Measurements from ENCODE around the gene PPM1E. TPM values are rescaled to one million over a fixed set of nuclear protein-coding genes. Genes with fewer than 3 reads are reported as not detected.

The PPM1E gene
- total RNA-seq, 1 donor from 2014 or later: 0.30 TPM

- DNase-seq (no peak), ATAC-seq (no peak)
- no peak overlapping the region for H3K4me3 ChIP-seq
- no peaks in the 10 kb centered on the region for H3K4me1 ChIP-seq
- intact Hi-C loops (cut with DNase I): no loop called here
- H3K27me3 ChIP-seq (ENCODE audit: low read depth): no peaks in the 10 kb centered on the region
- H3K36me3 ChIP-seq: no peaks in the 10 kb centered on the region
- no peak overlapping the region for H3K27ac ChIP-seq
- TF ChIP-seq CTCF (IDR thresholded peaks at IDR 0.05): no peak
- H3K9me3 ChIP-seq: peaks cover 7% of the 10 kb centered on the region
Observed at GRCh38 chr17:58913971-58914769, 158.5 kb downstream of the PPM1E start.

- TF ChIP-seq CTCF (IDR thresholded peaks at IDR 0.05): no peak
- DNase-seq: no peak
- intact Hi-C loops (cut with DNase I): no loop called here
- Histone ChIP-seq H3K27ac (no peak overlapping the region), H3K4me3 (no peak overlapping the region), H3K4me1 (no peaks in the 10 kb centered on the region), H3K36me3 (no peaks in the 10 kb centered on the region), H3K27me3 (ENCODE audit: low read depth) (no peaks in the 10 kb centered on the region), H3K9me3 (no peaks in the 10 kb centered on the region)
- ATAC-seq: no peak
Observed at GRCh38 chr17:58917228-58917627, 161.6 kb downstream of the PPM1E start.

- H3K36me3 ChIP-seq: no peaks in the 10 kb centered on the region
- no peaks in the 10 kb centered on the region for H3K27me3 ChIP-seq (ENCODE audit: low read depth)
- DNase-seq: no peak
- no peak for TF ChIP-seq CTCF (IDR thresholded peaks at IDR 0.05)
- H3K9me3 ChIP-seq: no peaks in the 10 kb centered on the region
- ATAC-seq: no peak
- H3K4me1 ChIP-seq: no peaks in the 10 kb centered on the region
- no peak overlapping the region for H3K4me3 ChIP-seq
- intact Hi-C loops (cut with DNase I): no loop called here
- no peak overlapping the region for H3K27ac ChIP-seq
Observed at GRCh38 chr17:58918072-58918471, 162.4 kb downstream of the PPM1E start.

GRCh38 chr17:58918884-58919283, 163.2 kb downstream of the PPM1E start:
- no peaks in the 10 kb centered on the region for H3K4me1 ChIP-seq
- ATAC-seq: no peak
- H3K27ac ChIP-seq: no peak overlapping the region
- intact Hi-C loops (cut with DNase I): no loop called here
- H3K9me3 ChIP-seq: no peaks in the 10 kb centered on the region
- no peaks in the 10 kb centered on the region for H3K36me3 ChIP-seq
- DNase-seq: no peak
- H3K4me3 ChIP-seq: no peak overlapping the region
- H3K27me3 ChIP-seq (ENCODE audit: low read depth): no peaks in the 10 kb centered on the region
- no peak for TF ChIP-seq CTCF (IDR thresholded peaks at IDR 0.05)

- no peaks in the 10 kb centered on the region for H3K27me3 ChIP-seq (ENCODE audit: low read depth)
- DNase-seq: no peak
- intact Hi-C loops (cut with DNase I): no loop called here
Observed at GRCh38 chr17:58920773-58921172, 165.1 kb downstream of the PPM1E start.

More at GRCh38 chr17:58920773-58921172, 165.1 kb downstream of the PPM1E start:
- no peak for TF ChIP-seq CTCF (IDR thresholded peaks at IDR 0.05)
- no peaks in the 10 kb centered on the region for H3K36me3 ChIP-seq
- H3K4me3 ChIP-seq: no peak overlapping the region
- ATAC-seq: no peak
- H3K27ac ChIP-seq: no peak overlapping the region
- no peaks in the 10 kb centered on the region for H3K4me1 ChIP-seq
- no peaks in the 10 kb centered on the region for H3K9me3 ChIP-seq

All from lower lobe of right lung (tissue), 2 donors.